AG09309 (cell line): Measurements from ENCODE around the gene CHST1.

ENCODE experiments used
- DNase-seq: peaks from one replicate; pipeline ENCODE4 v3.0.0-alpha.2; 2010; ENCODE audit warnings: low read depth
- H3K4me3 ChIP-seq: 2 replicates; pipeline ENCODE4 v1.5.1; 2011; ENCODE audit warnings: mild to moderate bottlenecking, low read depth, low read length, moderate library complexity; ENCODE audit not compliant: control insufficient read depth
- TF ChIP-seq, protein P1 (sequence below): IDR thresholded peaks from 2 replicates; pipeline ENCODE4 v1.5.1; 2011; ENCODE audit warnings: mild to moderate bottlenecking, low read depth, low read length, inconsistent platforms; ENCODE audit not compliant: insufficient read depth, control insufficient read depth; ENCODE audit errors: missing control alignments

The CHST1 gene

GRCh38 chr11:45646275-45646927 is 19.0 kb downstream of the CHST1 start:
- TF ChIP-seq, protein P1, sequence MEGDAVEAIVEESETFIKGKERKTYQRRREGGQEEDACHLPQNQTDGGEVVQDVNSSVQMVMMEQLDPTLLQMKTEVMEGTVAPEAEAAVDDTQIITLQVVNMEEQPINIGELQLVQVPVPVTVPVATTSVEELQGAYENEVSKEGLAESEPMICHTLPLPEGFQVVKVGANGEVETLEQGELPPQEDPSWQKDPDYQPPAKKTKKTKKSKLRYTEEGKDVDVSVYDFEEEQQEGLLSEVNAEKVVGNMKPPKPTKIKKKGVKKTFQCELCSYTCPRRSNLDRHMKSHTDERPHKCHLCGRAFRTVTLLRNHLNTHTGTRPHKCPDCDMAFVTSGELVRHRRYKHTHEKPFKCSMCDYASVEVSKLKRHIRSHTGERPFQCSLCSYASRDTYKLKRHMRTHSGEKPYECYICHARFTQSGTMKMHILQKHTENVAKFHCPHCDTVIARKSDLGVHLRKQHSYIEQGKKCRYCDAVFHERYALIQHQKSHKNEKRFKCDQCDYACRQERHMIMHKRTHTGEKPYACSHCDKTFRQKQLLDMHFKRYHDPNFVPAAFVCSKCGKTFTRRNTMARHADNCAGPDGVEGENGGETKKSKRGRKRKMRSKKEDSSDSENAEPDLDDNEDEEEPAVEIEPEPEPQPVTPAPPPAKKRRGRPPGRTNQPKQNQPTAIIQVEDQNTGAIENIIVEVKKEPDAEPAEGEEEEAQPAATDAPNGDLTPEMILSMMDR: no peak
- DNase-seq: no peak

GRCh38 chr11:45644981-45645889 is 20.2 kb downstream of the CHST1 start:
- DNase-seq: no peak
- TF ChIP-seq, protein P1: no peak
- H3K4me3 ChIP-seq: no peak overlapping the region

More at GRCh38 chr11:45646275-45646927, 19.0 kb downstream of the CHST1 start:
- H3K4me3 ChIP-seq: no peak overlapping the region

DNA sequence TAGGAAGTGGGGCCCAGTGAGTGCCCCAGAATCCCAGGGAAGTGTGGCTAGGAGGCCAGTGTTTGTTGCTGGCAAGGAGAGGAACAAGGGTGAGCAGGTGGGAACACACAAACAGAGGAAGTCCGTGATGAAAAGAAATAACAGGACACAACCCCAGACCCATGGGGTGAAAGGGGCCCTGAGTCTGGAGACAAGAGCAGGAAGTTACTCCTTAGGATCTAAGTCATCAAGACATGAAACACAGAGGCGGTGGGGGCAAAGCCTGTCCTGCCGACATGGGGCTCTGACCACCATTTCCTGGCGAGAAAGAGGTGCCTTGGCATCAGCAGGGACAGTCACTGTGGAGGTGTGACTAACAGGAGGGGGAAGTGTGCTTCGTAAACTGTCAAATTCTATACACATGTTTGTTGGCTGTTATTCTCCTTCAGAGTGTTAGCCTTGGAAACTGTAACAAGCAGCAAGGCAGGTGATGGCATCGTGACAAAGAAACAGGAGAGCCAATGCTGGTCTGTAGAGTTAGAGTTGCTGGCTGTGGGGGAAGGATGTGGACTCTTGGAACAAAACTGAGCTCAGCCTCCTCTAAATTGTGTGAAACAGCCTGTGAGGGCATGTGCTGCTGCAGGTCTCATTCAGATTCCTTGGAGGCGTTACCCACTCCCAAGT is 21.7 kb downstream of the CHST1 start:
- H3K4me3 ChIP-seq: no peak overlapping the region
- DNase-seq: no peak
- TF ChIP-seq, protein P1: no peak

DNA sequence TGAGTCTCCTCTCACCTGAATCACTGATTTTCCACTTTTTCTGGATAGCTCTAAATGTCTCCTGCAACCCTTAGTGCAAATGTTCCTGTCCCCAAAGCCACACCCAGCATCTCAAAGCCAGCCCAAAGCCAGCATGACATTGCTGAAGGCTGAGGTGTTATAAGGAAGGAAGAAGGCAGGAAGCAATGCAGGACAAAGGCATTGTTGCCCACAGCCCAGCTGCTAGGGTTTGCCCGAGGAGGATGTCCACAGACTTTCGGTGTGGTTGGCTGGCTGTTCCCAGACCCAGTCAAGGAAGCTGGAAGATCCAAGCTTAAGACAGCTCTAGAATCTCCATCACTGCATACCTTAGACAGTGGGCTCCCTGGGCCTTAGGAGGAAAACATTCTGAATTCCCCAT is 23.5 kb downstream of the CHST1 start:
- no peak overlapping the region for H3K4me3 ChIP-seq
- DNase-seq: no peak
- TF ChIP-seq, protein P1: no peak

- H3K4me3 ChIP-seq: no peak overlapping the region
- DNase-seq: no peak
- TF ChIP-seq, protein P1: no peak
Observed at GRCh38 chr11:45638051-45638450, 27.4 kb downstream of the CHST1 start.

DNA sequence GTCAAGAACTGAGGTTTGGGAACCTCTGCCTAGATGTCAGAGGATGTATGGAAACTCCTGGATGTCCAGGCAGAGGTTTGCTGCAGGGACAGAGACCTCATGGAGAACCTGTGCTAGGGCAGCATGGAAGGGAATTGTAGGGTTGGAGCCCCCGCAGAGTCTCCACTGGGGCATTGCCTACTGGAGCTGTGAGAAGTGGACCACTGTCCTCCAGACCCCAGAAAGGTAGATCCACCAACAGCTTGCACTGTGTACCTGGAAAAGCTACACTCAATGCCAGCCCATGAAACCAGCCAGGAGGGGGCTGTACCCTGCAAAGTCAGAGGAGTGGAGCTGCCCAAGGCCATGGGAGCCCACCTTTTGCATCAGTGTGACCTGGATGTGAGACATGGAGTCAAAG is 29.5 kb downstream of the CHST1 start:
- TF ChIP-seq, protein P1: no peak
- H3K4me3 ChIP-seq: no peak overlapping the region
- DNase-seq: no peak
